ENCODE data around the gene CORO7.

GRCh38 chr16:4435337-4436067, 19.1 kb upstream of the CORO7 start:
- no peak for TF ChIP-seq ZNF12 (CRISPR knock-in tag; IDR thresholded peaks at IDR 0.05)
- TF ChIP-seq ZFP36 (IDR thresholded peaks at IDR 0.05; ENCODE audit: low read depth, low read length, partially characterized antibody) = no peak
- no peak for TF ChIP-seq SP1 (CRISPR knock-in tag; IDR thresholded peaks at IDR 0.05)
- no peak for TF ChIP-seq PTRF (tag; IDR thresholded peaks at IDR 0.05)
- no peak for TF ChIP-seq HCFC1 (IDR thresholded peaks at IDR 0.05; ENCODE audit: low read depth, low read length)

Measured in K562 (cell line).